SK-N-SH treated with all-trans-retinoic acid at 6 μM for 48 hours (cell line): ENCODE data around the gene CDK5RAP3.

Source experiments
- ATAC-seq: fragments of 200-7000 bp; cut with Tn5 transposase; 3 replicates; pipeline ENCODE4 v1.9.1; 2020; ENCODE audit warnings: mild to moderate bottlenecking, moderate library complexity
- ARNTL ChIP-seq: fragments of 450-650 bp; formaldehyde crosslinking; IDR thresholded peaks from 2 replicates; pipeline ENCODE4 v1.5.0; 2020; ENCODE audit warnings: low read depth, mild to moderate bottlenecking, moderate library complexity, borderline replicate concordance
- BACH2 ChIP-seq: fragments of 250-450 bp; sonication (Bioruptor Pico); IDR thresholded peaks from 2 replicates; pipeline ENCODE4 v1.9.0; 2021; ENCODE audit warnings: mild to moderate bottlenecking, borderline replicate concordance
- CSDC2 ChIP-seq: fragments of 250-450 bp; sonication (Bioruptor Pico); IDR thresholded peaks from 2 replicates; pipeline ENCODE4 v1.5.0; 2020; ENCODE audit warnings: mild to moderate bottlenecking, moderate library complexity
- GLIS3 ChIP-seq: fragments of 250-450 bp; sonication (Bioruptor Pico); IDR thresholded peaks from 2 replicates; pipeline ENCODE4 v1.5.0; 2020; ENCODE audit warnings: mild to moderate bottlenecking, moderate library complexity
- ISL1 ChIP-seq: fragments of 250-450 bp; sonication (Bioruptor Pico); IDR thresholded peaks from 2 replicates; pipeline ENCODE4 v2.1.2; 2022; ENCODE audit warnings: mild to moderate bottlenecking, moderate library complexity
- OSR1 ChIP-seq: fragments of 250-450 bp; sonication (Bioruptor Pico); IDR thresholded peaks from 2 replicates; pipeline ENCODE4 v1.8.0; 2022; ENCODE audit warnings: moderate library complexity, mild to moderate bottlenecking, inconsistent platforms
- RARB ChIP-seq: fragments of 250-450 bp; sonication (Bioruptor Pico); IDR thresholded peaks from 2 replicates; pipeline ENCODE4 v1.8.0; 2021; ENCODE audit warnings: mild to moderate bottlenecking, moderate library complexity
- SNAI2 ChIP-seq: fragments of 250-450 bp; sonication (Bioruptor Pico); IDR thresholded peaks from 2 replicates; pipeline ENCODE4 v1.5.0; 2020; ENCODE audit warnings: mild to moderate bottlenecking, moderate library complexity
- TCF4 ChIP-seq: fragments of 250-450 bp; sonication (Bioruptor Pico); IDR thresholded peaks from 2 replicates; pipeline ENCODE4 v1.8.0; 2021; ENCODE audit warnings: mild to moderate bottlenecking, moderate library complexity, borderline replicate concordance
- TOX ChIP-seq: fragments of 250-450 bp; sonication (Bioruptor Pico); IDR thresholded peaks from 2 replicates; pipeline ENCODE4 v1.8.0; 2021; ENCODE audit warnings: mild to moderate bottlenecking, moderate library complexity, borderline replicate concordance
- ZC3H10 ChIP-seq: fragments of 250-450 bp; sonication (Bioruptor Pico); IDR thresholded peaks from 2 replicates; pipeline ENCODE4 v1.5.1; 2021; ENCODE audit warnings: mild to moderate bottlenecking, moderate library complexity
- ZFP30 ChIP-seq: fragments of 450-650 bp; formaldehyde crosslinking; IDR thresholded peaks from 2 replicates; pipeline ENCODE4 v1.5.0; 2022; ENCODE audit warnings: mild to moderate bottlenecking, moderate library complexity
- ZNF565 ChIP-seq: fragments of 450-650 bp; formaldehyde crosslinking; conservative IDR thresholded peaks from 2 replicates; pipeline ENCODE4 v1.5.0; 2020; ENCODE audit warnings: low read depth, mild to moderate bottlenecking, moderate library complexity
- ZNF70 ChIP-seq: fragments of 450-650 bp; formaldehyde crosslinking; IDR thresholded peaks from 2 replicates; pipeline ENCODE4 v1.5.0; 2020; ENCODE audit warnings: mild to moderate bottlenecking, moderate library complexity
- ZNF8 ChIP-seq: fragments of 450-650 bp; formaldehyde crosslinking; IDR thresholded peaks from 2 replicates; pipeline ENCODE4 v1.5.0; 2020; ENCODE audit warnings: mild to moderate bottlenecking, moderate library complexity
- TF ChIP-seq, protein P1 (sequence below): fragments of 250-450 bp; sonication (Bioruptor Pico); IDR thresholded peaks from 2 replicates; pipeline ENCODE4 v1.5.0; 2020; ENCODE audit warnings: mild to moderate bottlenecking, moderate library complexity
- TF ChIP-seq, protein P2 (sequence below): fragments of 250-450 bp; sonication (Bioruptor Pico); IDR thresholded peaks from 2 replicates; pipeline ENCODE4 v1.8.0; 2020; ENCODE audit warnings: mild to moderate bottlenecking, moderate library complexity, borderline replicate concordance
- TF ChIP-seq, protein P3 (sequence below): fragments of 250-450 bp; sonication (Bioruptor Pico); IDR thresholded peaks from 2 replicates; pipeline ENCODE4 v1.5.1; 2021; ENCODE audit warnings: mild to moderate bottlenecking, moderate library complexity
- TF ChIP-seq, protein P4 (sequence below): fragments of 250-450 bp; sonication (Bioruptor Pico); IDR thresholded peaks from 2 replicates; pipeline ENCODE4 v1.5.1; 2020; ENCODE audit warnings: low read depth, mild to moderate bottlenecking, moderate library complexity

CDK5RAP3 gene

DNA sequence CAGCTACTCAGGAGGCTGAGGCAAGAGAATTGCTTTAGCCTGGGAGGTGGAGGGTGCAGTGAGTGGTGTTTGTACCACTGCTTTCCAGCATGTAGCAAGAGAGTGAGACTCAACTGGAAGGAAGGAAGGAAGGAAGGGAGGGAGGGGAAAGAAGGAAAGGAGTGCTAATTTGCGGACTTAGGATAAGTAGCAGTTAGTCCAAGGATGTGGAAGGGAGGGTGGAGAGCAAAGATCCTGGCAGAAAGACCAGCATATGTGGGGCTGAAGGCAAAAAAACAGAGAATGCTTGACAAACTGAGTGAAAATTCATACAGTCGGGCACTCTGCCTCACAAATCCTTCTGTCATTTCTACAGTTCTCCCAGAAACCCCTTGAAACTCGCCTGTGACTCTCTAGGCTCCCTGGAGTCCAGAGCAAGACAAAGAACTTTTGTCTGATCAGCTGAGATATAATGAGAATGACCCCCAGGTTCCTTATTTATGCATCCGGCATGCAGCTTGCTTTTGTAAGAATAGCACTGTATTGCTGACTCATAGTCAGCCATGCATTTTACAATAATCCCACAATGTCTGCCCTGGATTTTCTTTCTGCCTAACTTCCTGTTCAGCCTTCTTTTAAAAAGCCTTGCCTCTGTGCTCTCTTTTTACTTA lies 31.5 kb downstream of the CDK5RAP3 start:
- TF ChIP-seq CSDC2 (CRISPR knock-in tag) (0 out of 2 replicates have a peak, but pooled peaks have one; percentile 54), RARB (CRISPR knock-in tag) (peak; percentile 10; the same call in 1 of the 2 replicates), ZNF565 (no peak), BACH2 (CRISPR knock-in tag) (peak; percentile 53; the same call in 1 of the 2 replicates), ZC3H10 (0 out of 2 replicates have a peak, but pooled peaks have one; percentile 15), TOX (no peak), ZNF8 (0 out of 2 replicates have a peak, but pooled peaks have one; percentile 21)
- TF ChIP-seq, protein P1, sequence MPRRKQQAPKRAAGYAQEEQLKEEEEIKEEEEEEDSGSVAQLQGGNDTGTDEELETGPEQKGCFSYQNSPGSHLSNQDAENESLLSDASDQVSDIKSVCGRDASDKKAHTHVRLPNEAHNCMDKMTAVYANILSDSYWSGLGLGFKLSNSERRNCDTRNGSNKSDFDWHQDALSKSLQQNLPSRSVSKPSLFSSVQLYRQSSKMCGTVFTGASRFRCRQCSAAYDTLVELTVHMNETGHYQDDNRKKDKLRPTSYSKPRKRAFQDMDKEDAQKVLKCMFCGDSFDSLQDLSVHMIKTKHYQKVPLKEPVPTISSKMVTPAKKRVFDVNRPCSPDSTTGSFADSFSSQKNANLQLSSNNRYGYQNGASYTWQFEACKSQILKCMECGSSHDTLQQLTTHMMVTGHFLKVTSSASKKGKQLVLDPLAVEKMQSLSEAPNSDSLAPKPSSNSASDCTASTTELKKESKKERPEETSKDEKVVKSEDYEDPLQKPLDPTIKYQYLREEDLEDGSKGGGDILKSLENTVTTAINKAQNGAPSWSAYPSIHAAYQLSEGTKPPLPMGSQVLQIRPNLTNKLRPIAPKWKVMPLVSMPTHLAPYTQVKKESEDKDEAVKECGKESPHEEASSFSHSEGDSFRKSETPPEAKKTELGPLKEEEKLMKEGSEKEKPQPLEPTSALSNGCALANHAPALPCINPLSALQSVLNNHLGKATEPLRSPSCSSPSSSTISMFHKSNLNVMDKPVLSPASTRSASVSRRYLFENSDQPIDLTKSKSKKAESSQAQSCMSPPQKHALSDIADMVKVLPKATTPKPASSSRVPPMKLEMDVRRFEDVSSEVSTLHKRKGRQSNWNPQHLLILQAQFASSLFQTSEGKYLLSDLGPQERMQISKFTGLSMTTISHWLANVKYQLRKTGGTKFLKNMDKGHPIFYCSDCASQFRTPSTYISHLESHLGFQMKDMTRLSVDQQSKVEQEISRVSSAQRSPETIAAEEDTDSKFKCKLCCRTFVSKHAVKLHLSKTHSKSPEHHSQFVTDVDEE (CRISPR knock-in tag), result 0 out of 2 replicates have a peak, but pooled peaks have one; percentile 25
- ATAC-seq, result peak; percentile 70

DNA sequence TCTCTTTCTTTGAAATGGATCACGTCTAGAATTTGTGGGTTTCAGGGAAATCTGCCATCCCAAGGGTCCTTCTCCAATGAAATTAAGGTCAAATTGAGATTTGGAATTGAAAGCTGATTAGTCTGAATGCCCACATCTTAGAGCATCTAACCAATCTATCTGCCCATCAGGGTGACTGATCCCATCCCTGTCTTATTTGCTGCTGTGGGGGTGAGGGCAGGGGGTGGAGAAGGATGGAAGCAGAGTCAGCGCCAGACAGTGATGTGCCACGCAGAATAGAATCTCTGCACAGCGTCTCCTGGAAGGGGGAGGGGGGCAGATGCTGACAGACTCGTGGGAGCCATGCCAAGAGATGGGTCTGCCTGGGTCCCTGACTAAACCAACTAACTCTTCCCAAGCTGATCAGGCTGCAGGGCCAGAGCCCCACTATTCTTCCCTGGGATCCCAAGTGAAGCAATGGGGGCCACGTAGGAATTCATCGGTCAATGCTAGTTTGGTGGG lies 32.1 kb downstream of the CDK5RAP3 start:
- peak; percentile 27 for TF ChIP-seq TCF4
- no peak for TF ChIP-seq RARB (CRISPR knock-in tag)
- 0 out of 2 replicates have a peak, but pooled peaks have one; percentile 27 for TF ChIP-seq ISL1 (CRISPR knock-in tag)
- TF ChIP-seq GLIS3 (CRISPR knock-in tag), result 0 out of 2 replicates have a peak, but pooled peaks have one; percentile 30
- TF ChIP-seq, protein P2, sequence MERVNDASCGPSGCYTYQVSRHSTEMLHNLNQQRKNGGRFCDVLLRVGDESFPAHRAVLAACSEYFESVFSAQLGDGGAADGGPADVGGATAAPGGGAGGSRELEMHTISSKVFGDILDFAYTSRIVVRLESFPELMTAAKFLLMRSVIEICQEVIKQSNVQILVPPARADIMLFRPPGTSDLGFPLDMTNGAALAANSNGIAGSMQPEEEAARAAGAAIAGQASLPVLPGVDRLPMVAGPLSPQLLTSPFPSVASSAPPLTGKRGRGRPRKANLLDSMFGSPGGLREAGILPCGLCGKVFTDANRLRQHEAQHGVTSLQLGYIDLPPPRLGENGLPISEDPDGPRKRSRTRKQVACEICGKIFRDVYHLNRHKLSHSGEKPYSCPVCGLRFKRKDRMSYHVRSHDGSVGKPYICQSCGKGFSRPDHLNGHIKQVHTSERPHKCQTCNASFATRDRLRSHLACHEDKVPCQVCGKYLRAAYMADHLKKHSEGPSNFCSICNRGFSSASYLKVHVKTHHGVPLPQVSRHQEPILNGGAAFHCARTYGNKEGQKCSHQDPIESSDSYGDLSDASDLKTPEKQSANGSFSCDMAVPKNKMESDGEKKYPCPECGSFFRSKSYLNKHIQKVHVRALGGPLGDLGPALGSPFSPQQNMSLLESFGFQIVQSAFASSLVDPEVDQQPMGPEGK (CRISPR knock-in tag), result peak; percentile 56; the same call in 1 of the 2 replicates
- TF ChIP-seq, protein P3, sequence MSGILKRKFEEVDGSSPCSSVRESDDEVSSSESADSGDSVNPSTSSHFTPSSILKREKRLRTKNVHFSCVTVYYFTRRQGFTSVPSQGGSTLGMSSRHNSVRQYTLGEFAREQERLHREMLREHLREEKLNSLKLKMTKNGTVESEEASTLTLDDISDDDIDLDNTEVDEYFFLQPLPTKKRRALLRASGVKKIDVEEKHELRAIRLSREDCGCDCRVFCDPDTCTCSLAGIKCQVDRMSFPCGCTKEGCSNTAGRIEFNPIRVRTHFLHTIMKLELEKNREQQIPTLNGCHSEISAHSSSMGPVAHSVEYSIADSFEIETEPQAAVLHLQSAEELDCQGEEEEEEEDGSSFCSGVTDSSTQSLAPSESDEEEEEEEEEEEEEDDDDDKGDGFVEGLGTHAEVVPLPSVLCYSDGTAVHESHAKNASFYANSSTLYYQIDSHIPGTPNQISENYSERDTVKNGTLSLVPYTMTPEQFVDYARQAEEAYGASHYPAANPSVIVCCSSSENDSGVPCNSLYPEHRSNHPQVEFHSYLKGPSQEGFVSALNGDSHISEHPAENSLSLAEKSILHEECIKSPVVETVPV (CRISPR knock-in tag), result peak; percentile 50; the same call in 1 of the 2 replicates
- TF ChIP-seq, protein P1 (CRISPR knock-in tag), result peak; percentile 84
- no peak for TF ChIP-seq SNAI2 (CRISPR knock-in tag)
- peak; percentile 68; the same call in 1 of the 2 replicates for TF ChIP-seq CSDC2 (CRISPR knock-in tag)

DNA sequence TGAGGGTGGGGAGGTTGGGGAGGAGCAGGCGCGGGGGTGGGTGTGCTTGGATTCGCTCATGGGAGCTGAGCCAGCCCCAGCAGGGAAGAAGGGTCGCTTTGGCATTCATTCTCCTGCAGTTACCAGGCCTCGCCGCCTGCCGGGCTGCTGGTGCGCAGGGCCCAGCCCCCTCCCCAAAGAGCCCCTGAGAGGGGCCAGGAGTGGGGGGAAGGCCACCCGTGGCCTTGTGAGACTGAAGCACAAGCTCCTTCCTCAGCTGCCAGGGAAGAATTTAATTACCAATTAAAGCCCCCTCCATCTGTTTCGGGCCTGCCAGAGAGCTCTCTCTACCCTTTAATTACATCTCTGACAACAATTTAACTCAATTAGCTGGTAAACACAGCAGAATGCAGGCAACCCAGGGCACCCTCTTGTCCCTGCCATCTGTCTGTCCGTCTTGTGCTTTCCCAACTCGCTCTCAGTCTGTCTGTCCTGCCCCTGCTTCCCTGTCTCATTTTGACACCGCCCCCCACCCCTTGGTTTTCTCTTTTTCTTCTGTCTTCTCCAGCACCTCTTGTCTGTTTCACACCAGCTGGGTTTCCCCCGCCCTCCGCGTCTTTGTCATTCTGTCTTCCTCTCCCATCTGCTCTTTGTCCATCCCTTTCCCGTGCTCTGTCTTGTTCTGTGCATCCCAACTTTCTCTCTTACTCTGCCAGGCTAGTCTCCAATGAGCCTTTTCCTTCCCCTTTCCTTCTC lies 32.7 kb downstream of the CDK5RAP3 start:
- peak; percentile 56 for ATAC-seq
- TF ChIP-seq ZNF565, result peak; percentile 87
- TF ChIP-seq OSR1 (CRISPR knock-in tag), result no peak
- TF ChIP-seq ZFP30 (CRISPR knock-in tag), result 0 out of 2 replicates have a peak, but pooled peaks have one; percentile 23
- no peak for TF ChIP-seq ARNTL (CRISPR knock-in tag)
- 0 out of 2 replicates have a peak, but pooled peaks have one; percentile 12 for TF ChIP-seq CSDC2 (CRISPR knock-in tag)
- TF ChIP-seq, protein P1 (CRISPR knock-in tag), result peak; percentile 99
- peak; percentile 52; the same call in 1 of the 2 replicates for TF ChIP-seq ZNF70
- TF ChIP-seq, protein P4, sequence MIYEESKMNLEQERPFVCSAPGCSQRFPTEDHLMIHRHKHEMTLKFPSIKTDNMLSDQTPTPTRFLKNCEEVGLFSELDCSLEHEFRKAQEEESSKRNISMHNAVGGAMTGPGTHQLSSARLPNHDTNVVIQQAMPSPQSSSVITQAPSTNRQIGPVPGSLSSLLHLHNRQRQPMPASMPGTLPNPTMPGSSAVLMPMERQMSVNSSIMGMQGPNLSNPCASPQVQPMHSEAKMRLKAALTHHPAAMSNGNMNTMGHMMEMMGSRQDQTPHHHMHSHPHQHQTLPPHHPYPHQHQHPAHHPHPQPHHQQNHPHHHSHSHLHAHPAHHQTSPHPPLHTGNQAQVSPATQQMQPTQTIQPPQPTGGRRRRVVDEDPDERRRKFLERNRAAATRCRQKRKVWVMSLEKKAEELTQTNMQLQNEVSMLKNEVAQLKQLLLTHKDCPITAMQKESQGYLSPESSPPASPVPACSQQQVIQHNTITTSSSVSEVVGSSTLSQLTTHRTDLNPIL, result peak; percentile 45; the same call in 1 of the 2 replicates
- TF ChIP-seq, protein P2 (CRISPR knock-in tag), result peak; percentile 90
- TF ChIP-seq TCF4, result peak; percentile 99

More for the DNA sequence above, 32.1 kb downstream of the CDK5RAP3 start:
- ATAC-seq, result peak; percentile 67
